Fibroblast of pulmonary artery (primary cell): ENCODE measurements around the gene IL18.

ENCODE experiments used
- DNase-seq: peaks from one replicate; pipeline ENCODE4 v3.0.0-alpha.2; 2010; ENCODE audit warnings: low read depth
- H3K4me3 ChIP-seq: replicated peaks from 2 replicates; pipeline ENCODE4 v1.5.1; 2011; ENCODE audit warnings: low read depth, mild to moderate bottlenecking, control low read depth, low read length, moderate library complexity
- TF ChIP-seq, protein P1 (sequence below): IDR thresholded peaks from 2 replicates; pipeline ENCODE4 v1.5.1; 2011; ENCODE audit warnings: mild to moderate bottlenecking, control low read depth, low read length, inconsistent platforms; ENCODE audit errors: missing control alignments

Gene IL18

DNA sequence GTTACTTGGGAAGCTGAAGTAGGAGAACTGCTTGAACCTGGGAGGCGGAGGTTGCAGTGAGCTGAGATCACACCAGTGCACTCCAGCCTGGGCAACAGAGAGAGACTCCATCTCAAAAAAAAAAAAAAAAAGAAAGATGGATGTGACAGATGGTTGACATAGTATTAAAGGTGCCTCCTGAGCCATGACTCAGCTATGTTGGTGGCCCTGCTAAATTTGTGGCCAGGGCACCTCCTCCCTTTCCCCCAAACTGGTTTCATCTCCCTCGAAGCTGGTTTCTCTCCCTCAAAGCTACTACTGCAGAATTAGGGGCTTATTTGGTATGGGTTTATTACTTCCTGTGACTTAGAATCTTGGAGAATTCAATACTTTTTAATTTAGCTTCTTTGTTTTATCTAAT, 45.7 kb downstream of the IL18 start:
- DNase-seq, result no peak
- TF ChIP-seq, protein P1, sequence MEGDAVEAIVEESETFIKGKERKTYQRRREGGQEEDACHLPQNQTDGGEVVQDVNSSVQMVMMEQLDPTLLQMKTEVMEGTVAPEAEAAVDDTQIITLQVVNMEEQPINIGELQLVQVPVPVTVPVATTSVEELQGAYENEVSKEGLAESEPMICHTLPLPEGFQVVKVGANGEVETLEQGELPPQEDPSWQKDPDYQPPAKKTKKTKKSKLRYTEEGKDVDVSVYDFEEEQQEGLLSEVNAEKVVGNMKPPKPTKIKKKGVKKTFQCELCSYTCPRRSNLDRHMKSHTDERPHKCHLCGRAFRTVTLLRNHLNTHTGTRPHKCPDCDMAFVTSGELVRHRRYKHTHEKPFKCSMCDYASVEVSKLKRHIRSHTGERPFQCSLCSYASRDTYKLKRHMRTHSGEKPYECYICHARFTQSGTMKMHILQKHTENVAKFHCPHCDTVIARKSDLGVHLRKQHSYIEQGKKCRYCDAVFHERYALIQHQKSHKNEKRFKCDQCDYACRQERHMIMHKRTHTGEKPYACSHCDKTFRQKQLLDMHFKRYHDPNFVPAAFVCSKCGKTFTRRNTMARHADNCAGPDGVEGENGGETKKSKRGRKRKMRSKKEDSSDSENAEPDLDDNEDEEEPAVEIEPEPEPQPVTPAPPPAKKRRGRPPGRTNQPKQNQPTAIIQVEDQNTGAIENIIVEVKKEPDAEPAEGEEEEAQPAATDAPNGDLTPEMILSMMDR, result no peak
- H3K4me3 ChIP-seq, result no peak overlapping the region

DNA sequence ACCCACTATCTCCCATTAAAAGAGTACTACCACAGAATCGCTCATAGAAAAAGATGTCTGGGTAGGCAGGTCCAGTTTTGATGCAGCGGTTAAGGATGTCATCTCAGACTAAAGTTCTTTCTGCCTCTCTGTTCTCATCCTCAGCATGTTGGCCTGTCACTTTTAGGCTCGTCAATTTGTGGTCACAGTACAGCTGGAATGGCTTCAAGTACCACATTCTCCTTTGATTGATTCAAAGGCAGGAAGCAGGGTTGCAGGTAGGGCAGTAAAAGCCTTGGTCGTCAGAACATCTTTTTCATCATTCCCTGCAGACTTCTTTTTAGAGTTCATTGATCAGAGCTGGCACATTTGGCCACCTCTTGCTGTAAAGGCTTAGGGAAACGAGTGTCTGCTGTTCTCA, 48.5 kb downstream of the IL18 start:
- no peak overlapping the region for H3K4me3 ChIP-seq
- TF ChIP-seq, protein P1, result no peak
- DNase-seq, result no peak

DNA sequence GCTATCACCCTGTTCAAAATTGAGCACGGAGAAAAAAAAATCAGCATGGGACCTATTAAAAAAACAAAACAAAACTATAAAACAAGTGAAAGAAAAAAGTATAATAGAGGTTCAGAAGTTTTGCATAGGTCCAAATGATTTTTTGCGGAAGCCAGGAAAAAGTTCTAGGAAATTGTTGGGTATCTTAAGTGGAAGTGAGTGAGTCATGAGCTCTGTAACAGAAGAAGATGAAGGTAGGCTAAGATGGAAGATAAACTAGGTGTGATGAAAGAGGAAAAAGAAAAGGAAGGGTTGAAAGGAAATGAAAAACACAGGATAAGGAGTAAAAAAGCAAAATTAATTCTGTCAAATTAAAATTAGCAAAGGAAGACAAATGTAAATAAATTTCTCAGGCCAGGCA, 49.4 kb downstream of the IL18 start:
- no peak for DNase-seq
- H3K4me3 ChIP-seq, result no peak overlapping the region
- TF ChIP-seq, protein P1, result no peak

DNA sequence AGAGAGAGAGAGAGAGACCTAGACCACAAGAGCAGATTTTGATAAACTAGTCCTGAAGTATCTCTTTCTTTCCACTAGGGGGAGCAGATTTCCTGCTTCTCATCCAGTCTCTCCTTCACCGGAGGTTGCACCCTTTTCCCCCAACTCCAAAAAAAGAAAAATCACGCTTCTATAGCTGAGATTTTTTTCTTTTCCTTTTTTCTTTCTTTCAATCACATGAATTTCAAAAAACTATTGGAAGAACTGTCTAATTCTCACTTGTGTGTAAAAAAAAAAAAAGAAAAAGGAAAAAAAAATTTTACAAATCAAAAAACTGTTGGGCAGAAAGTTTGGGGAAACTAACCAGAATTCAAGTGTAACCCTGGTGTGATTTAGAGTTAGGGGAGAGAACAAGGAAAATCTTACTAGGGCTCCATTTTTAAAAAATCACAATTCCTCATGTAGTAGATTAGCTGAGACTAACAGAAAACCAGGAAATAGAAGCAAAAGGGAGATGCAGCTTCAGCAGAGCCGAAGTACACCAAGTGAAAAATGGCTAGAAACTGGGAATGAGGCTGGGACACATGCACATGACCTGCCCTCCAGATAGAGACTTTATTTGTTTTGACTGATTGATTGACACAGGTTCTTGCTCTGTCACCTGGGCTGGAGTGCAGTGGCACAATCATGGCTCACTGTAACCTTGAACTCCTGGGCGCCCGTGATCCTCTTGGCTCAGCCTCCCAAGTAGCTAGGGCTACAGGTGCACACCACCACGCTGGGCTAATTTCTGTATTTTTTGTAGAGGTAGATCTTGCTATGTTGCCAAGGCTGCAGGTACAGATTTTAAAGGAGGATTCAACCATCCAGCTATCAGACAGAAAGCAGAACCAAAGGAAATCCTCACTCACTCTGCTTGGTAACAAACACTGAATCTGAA, 50.1 kb downstream of the IL18 start:
- no peak overlapping the region for H3K4me3 ChIP-seq
- TF ChIP-seq, protein P1, result peak; percentile 64
- peak; percentile 76 for DNase-seq

DNA sequence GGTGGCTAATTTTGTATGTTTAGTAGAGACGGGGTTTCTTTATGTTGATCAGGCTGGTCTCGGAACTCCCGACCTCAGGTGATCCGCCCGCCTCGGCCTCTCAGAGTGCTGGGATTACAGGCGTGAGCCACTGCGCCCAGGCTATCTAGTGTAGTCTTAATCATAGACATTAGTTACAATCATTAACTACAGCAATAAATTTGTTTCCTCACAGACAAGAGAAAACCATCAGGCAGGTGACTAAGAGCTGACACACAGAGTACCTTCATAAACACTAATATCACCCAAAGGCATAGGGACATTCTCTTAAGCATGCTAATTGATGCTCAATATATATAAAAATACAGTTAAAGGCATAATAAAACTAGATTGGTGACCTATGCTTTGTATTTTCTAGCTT, 57.8 kb downstream of the IL18 start:
- DNase-seq, result no peak
- TF ChIP-seq, protein P1, result no peak
- H3K4me3 ChIP-seq, result no peak overlapping the region

DNA sequence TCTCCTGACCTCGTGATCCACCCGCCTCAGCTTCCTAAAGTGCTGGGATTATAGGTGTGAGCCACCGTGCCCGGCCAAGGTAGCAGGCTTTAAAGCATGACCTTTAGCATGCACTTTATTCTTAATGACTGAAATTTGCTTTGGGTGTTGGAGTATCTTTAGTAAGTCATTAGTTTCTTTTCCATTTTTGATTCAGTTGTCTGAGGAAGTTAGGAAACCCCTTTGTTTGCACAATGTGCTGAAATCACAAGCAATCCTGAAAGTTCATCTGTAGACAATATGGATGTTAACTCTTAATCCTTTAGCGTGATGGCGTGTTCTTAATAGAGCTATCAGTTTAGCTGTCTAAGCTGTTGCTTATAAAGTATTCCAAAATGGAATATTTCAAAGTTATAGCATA, 60.4 kb downstream of the IL18 start:
- H3K4me3 ChIP-seq, result no peak overlapping the region
- no peak for DNase-seq
- TF ChIP-seq, protein P1, result no peak

DNA sequence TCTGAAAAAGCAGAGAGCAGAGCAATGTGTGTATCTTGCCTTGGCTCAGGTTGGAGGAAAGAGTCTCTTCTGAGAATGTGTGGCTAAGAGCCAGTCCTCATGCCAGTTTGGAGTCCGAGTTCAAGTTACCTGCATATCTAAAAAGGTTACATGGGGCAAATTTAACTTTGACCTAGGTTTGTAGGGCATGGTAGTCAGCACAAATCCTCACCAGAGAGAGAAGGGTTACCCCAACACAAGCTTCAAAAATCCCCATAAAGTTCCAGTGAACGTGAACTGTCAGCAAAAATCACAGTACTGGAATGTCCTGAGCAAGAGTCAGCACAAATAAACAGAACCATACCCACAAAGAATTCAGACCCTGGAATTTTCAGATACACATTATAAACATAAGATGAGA, 63.4 kb downstream of the IL18 start:
- DNase-seq, result no peak
- TF ChIP-seq, protein P1, result no peak
- H3K4me3 ChIP-seq, result no peak overlapping the region
